Measurements from ENCODE around the gene WDR70.
"Not testable (repeated sequence)": the region's sequence is repeated elsewhere in the genome, so short reads cannot be mapped to it uniquely, and the experiment has no call there.

Gene WDR70

GRCh38 chr5:37518356-37518755 lies 139.2 kb downstream of the WDR70 start:
- not testable (repeated sequence) for DNase-seq

GRCh38 chr5:37519304-37519703 lies 140.2 kb downstream of the WDR70 start:
- DNase-seq, result no peak

- DNase-seq, result no peak
Measured at GRCh38 chr5:37519807-37520206, 140.7 kb downstream of the WDR70 start.

GRCh38 chr5:37520811-37521210 lies 141.7 kb downstream of the WDR70 start:
- no peak for DNase-seq

- DNase-seq, result no peak
Measured at GRCh38 chr5:37532976-37533740, 154.0 kb downstream of the WDR70 start.

- DNase-seq, result no peak
Measured at GRCh38 chr5:37533851-37534250, 154.7 kb downstream of the WDR70 start.

GRCh38 chr5:37539459-37539858 lies 160.3 kb downstream of the WDR70 start:
- no peak for DNase-seq

GRCh38 chr5:37543216-37543615 lies 164.1 kb downstream of the WDR70 start:
- DNase-seq, result no peak

GRCh38 chr5:37549411-37549810 lies 170.3 kb downstream of the WDR70 start:
- no peak for DNase-seq

- no peak for DNase-seq
Measured at GRCh38 chr5:37552161-37552560, 173.0 kb downstream of the WDR70 start.

- DNase-seq, result no peak
Measured at GRCh38 chr5:37552770-37553719, 173.9 kb downstream of the WDR70 start.

GRCh38 chr5:37553720-37554404 lies 174.7 kb downstream of the WDR70 start:
- no peak for DNase-seq

GRCh38 chr5:37554405-37554739 lies 175.3 kb downstream of the WDR70 start:
- no peak for DNase-seq

- peak; percentile 9 for DNase-seq
Measured at GRCh38 chr5:37554938-37555337, 175.8 kb downstream of the WDR70 start.

- DNase-seq, result no peak
Measured at GRCh38 chr5:37557734-37558293, 178.7 kb downstream of the WDR70 start.

GRCh38 chr5:37565062-37565670 lies 186.0 kb downstream of the WDR70 start:
- DNase-seq, result no peak

GRCh38 chr5:37567566-37567965 lies 188.4 kb downstream of the WDR70 start:
- DNase-seq, result no peak

GRCh38 chr5:37568018-37568753 lies 189.1 kb downstream of the WDR70 start:
- no peak for DNase-seq

GRCh38 chr5:37568893-37569292 lies 189.8 kb downstream of the WDR70 start:
- DNase-seq, result no peak

- no peak for DNase-seq
Measured at GRCh38 chr5:37569466-37569865, 190.3 kb downstream of the WDR70 start.

GRCh38 chr5:37570597-37570996 lies 191.5 kb downstream of the WDR70 start:
- DNase-seq, result no peak

GRCh38 chr5:37571985-37572384 lies 192.9 kb downstream of the WDR70 start:
- DNase-seq, result no peak
